GM19438 (cell line): ENCODE results near the gene PNPLA1.

Source experiments
- ATAC-seq: cut with Tn5 transposase; IDR thresholded peaks from one replicate; pipeline ENCODE4 v1.9.1; 2021; ENCODE audit warnings: low read depth; ENCODE audit not compliant: unreplicated experiment

PNPLA1 gene

DNA sequence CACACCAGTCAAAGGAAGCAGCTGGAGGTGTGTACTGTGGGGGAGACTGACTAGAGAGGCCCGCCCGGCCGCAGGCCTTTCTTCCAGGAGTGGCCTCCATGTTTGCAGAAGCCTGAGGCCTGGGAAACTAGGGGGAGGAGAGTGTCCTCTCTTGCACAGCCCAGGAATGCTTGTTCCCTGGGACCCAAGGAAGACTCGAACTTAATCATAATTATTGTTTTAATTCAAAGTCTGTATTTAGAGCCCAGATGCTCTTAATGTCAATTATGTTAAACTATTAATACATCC, 43.7 kb downstream of the PNPLA1 start:
- no peak for ATAC-seq

DNA sequence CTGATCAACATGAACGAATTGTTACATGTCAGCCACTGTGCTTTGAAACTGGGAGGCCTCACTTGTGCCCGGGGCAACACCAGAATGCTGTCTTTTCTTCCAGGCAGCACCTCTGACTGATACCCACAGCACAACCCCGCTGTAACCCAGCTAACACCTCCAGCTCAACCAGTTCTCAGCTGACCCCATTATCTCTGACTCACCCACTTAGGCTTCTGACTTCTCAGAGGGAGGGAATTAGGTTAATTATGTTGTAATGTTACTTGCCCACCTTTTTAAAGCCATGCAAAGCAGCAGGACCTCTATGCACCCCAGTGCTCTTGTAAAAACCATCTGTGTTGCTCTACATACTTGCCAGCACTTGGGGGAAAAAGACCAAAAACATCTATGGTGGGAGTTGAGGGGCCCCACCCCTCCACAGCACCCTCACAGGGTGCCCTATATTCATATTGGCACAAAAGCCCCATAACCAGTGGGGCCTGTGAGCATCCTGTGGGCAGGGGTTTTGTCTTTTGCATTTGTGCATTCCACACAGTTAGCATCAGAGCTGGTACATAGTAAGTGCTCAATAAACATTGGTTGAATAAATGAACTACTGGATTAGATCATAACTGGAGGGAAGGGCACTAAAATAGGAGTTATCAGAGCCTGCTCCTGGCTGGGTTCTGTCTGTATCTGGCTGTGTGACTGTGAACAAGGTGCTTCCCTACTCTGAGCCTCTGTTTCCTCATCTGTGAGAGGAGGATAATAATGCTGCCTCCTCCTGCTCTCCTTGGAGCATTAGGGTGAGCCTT, 44.6 kb downstream of the PNPLA1 start:
- ATAC-seq = no peak

DNA sequence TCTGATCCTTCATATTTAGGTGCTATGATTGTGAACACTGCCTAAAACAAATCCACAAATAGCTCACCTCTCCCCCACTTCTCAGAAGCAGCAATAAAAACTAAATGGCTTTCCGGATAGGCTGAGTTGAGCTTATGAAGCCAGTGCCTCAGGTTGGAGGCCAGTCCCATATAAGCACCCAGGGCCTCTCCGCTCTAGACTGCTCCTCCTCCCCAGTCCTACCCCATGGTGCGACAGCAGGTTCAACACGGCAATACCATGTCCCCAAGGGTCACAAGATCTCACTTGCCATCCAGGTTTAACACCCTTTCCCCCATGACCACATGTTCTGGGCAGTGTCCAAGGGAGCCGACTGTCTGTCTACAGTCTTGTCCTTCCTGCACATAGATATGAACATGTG, 46.1 kb downstream of the PNPLA1 start:
- no peak for ATAC-seq

DNA sequence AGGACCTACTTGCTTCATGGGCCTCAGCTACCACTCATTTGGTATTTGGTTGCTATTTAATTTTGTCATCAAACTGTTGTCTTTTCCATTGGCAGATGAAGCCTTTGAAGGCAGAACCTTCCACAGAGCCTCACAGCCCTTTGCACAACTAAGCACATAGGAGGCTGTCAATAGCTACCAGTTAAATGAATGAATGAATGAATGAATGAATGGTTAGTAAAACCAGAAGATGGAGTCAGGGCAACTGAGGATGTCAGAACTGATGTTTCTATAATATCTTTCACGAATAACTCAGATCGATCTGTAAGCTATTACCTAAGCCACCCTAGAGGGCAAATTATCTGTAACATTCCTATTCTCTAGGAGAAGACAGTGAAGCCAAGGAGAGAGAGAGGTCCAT, 47.8 kb downstream of the PNPLA1 start:
- ATAC-seq = no peak

DNA sequence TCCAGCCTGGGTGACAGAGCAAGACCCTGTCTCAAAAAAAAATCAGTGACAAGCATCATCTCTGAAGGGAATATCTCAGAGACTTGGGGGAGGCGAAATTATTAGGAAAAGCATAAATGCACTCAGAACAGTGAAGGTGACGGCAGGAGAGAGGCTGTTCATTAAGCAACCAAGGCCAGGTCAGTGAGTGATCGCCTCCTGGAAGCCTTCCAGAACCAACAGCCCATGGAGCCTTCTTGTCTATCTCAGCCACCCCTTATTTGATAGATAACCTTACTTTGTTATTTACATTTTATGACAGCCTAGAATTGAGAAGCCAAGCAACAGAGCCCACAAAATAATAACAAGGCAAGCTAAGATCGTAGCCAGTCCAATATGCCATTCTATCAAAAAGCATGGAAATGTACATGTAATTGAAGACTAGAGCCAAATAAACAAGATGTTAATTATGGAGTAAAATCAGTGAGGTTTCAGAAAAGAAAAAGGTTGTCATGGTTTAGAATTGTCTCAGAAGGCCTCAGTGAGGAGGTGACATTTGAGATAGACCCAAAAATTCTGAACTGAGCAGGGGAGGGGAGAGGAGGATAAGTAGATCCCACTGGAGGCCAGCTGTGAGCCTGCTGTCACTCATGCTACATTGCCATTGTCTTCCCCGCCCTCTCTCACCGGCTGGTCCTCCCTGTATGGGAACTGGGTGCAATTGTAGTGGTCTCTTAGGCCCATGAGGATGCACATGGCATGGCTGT, 49.0 kb downstream of the PNPLA1 start:
- no peak for ATAC-seq

DNA sequence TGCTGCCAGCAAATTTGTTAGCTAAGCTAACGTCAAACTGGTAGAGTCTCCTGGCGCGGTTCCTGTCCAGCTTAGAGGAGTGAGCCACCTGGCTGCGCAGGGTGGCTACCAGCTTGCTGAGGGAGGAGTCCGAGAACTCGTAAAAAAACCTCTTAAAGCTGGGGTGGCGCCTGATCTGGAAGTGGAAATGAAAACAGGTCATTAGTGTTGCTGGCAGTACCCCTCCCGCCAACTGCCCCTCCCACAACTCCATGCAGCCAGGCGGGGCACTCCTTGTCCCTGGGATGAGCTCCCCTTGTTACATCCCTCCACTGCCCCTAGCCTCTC, 49.5 kb downstream of the PNPLA1 start:
- ATAC-seq = no peak

DNA sequence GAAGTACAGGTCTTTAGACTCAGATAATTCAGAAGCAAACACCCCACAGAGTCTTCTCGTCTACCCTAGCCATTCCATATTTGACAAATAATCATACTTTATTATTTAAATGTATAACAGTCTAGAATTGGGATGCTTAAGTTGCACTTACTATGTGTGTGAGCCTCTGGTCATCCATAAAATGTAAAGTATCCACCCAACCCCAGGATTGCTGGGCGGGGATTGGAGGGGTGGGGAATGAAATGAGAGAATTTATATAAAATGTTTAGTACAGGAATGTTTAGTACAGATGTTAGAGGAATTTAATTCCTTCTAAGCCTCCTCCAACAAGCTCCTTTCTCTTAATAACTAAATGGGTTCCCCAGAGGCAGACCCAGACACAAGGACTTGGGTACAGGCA, 50.0 kb downstream of the PNPLA1 start:
- ATAC-seq = no peak

DNA sequence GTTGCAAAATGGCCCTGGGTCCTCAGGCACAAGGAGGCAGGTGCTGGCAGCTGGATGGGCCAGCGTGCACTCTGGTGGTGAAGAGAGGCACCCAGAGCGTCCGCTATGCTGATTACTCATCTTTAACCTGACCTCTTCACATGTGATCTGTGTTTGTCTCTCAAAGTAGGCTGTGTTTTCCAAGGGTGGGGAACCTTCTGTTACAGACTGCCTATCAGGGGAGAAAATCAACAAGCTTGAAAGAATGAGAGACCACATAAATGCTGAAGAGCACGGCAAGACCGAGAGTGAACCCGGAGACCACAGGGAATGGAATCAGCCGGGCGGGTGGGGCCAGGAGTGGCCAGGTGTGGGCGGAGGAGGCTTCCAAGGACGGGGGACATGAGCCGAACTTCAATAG, 50.6 kb downstream of the PNPLA1 start:
- no peak for ATAC-seq

DNA sequence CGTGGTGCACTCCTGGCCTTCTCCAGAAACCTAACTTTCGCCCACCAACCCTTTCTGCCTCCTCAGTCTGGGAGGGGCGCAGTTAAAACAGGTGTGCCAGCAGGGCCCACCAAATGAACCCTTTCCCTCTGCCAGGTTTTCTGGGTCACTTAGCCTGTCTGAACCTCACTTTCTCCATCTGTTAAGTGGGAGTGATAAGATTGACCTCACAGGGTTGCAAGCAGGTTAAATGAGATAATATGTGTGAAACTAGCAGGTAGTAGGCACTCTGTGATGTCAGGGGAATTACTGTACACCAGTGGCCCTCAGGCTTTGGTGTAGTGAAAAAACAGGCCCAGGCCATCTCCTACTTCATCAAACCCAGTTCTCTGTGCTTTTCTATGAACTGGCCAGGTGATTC, 52.7 kb downstream of the PNPLA1 start:
- no peak for ATAC-seq

DNA sequence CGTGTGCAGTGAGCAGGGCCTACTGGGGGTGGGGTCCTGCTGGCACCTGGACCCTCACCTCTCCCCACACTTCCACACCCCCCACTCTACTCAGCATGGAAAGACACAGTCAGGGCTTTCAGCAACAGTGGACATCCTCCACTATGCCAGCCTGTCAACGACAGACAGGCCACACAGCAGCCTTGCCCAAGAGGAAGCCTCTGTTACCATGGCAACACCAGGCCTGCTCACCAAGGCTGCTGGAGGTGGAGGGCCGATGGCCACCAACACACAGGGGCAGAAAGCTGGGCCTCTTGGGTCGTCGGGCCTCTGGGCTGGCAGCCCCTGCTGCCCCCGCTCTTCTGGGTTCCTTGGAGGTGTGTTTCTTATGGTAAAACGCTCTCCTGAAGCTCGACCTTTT, 53.2 kb downstream of the PNPLA1 start:
- no peak for ATAC-seq

DNA sequence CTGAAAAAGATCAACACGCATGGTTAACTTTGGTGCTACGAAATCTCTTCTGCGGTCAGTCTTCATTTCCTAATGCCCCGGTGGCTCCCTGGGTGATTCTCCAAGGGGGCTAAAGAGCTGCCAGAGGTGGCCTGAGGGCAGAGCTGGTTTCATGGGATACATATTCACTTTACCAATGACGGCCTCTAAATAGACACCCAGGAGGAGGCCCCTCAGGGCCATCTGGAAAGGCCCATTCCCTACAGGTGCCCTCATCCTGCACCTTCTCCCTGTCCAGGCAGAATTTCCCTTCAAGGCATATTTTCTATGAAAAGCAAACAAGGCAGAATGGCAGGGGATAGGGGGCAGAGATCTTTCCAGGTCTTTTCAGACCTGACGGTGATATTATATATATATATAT, 54.3 kb downstream of the PNPLA1 start:
- no peak for ATAC-seq

DNA sequence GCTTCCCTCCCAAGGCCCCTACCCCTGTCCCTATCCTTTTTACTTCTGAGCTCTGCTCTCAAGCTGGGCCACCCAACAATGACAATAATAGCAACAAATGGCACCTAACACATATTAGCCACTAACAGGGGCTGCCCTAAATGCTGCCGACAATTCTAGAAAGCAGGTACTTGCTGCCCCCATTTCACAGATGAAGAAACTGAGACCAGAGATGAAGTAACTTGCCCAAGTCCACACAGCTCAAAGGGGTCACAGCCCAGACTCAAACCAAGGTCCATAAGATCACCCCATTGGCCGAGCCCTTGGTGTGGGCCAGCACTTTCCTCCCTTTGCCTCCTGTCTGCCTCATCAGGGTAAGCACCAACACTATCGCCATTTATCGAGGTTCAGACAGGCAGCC, 54.9 kb downstream of the PNPLA1 start:
- ATAC-seq = no peak

DNA sequence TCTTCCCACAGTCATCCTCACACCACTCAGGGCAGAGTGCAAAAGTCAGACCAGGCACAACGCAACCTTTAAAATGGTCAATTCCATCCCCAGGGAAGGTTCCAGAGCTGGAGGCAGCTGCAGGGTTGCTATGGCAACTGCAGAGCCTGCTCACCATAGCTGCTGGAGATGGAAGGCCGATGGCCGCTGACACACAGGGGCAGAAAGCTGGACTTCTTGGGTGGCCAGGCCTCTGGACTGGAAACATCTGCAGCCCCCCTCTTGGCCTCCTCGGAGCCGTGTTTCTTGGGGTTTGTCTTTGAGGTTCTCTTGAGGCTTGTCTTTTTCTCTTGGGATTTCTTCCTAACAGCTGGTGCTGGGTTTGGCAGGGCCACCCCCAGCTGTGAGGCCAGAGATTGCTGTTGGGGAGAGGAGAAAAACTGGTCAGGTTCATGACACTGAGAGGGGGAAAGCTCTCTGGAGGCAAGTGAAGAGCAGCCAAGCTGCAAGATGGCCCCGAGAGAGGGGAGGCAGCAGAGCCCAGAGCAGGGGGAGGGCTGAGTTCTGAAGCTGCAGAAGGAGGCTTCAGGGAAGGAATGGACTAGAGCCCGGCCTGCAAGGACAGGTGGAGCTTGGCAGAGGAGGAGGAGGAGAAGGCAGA, 56.6 kb downstream of the PNPLA1 start:
- ATAC-seq = no peak

DNA sequence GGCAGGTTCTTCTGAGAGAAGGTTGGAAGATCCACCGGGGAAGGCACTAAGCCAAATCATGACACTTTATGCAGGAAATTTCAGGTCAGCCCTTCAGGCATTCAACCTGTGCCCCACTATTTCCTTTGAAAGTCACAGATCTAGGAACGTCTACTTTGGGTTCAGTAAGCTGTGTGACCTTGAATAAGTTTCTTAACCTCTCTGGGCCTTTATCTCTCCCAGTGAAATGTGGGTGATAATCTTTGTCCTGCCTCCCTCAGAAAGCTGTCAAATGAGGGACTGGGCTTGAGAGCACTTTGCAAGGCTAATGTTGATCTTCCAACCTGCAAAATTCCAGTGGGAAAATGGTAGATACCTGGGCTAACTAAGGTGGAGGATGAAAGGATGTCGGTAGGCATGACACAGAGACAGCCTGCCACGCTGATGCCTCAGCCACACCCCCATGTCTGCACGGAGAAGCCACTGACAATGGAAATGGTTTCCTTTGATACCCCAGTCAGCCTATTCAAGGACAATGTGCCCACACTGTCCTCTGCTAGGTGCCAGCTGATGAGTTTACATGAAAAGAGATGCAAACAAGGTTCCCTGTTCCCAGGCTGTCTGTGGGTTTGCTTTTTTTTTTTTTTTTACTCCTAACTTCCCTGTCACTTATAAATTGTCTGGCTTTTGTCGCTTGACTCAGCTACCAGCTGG, 57.5 kb downstream of the PNPLA1 start:
- no peak for ATAC-seq

DNA sequence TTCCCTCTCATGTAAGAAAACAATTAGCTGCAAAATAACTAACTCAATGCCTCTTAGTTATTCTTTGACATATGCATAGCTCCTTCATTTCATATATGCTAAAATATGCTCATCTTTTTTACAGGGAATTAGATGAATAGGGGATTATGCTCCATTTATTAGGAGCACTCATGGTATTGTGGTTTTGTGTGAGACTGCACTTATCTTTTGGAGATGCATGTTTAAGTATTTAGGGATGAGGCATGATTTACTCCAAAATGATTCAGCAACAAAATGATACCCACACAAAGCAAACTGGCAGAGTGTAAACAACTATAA, 58.0 kb downstream of the PNPLA1 start:
- no peak for ATAC-seq

DNA sequence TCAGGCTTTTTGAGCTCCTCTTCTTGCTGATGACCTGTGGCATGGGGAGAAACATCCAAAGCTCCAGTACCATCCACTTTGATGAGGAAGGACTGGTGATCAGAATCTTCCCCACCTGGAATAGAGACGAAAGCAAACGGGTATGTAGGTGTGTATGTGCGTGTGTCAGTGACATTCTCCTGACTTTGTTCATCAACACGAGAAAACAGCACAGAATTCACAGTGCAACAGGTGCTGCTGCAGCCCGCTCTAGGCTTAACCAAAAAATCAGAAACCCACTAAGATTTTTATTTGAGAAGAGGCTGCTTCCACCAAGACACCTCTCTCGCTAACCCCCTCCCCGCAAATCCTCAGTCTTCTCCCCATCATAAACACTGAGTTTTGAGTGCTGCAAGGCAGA, 58.7 kb downstream of the PNPLA1 start:
- ATAC-seq = no peak

DNA sequence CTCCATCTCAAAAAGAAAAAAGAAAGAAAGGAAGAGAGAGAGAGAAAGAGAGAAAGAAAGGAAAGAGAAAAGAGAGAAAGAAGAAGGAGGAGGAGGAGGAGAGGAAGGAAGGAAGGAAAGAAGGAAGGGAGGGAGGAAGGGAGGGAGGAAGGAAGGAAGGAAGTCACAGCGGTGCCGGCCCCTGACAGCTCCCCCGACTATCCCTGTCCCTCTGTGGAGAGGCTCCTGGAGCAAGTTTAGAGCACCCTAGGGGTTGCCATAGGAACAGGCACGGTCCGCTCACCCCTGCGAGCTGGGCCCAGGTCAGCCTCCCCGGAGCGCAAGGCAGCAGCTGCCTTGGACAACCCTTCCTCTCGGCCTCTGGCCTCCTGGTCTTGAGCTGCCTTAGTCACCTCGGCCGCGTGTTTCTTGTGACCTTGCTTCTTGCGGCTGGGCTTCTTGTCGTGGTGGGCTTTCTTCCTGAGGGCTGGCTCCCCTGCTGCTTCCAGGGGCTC, 60.0 kb downstream of the PNPLA1 start:
- no peak for ATAC-seq

DNA sequence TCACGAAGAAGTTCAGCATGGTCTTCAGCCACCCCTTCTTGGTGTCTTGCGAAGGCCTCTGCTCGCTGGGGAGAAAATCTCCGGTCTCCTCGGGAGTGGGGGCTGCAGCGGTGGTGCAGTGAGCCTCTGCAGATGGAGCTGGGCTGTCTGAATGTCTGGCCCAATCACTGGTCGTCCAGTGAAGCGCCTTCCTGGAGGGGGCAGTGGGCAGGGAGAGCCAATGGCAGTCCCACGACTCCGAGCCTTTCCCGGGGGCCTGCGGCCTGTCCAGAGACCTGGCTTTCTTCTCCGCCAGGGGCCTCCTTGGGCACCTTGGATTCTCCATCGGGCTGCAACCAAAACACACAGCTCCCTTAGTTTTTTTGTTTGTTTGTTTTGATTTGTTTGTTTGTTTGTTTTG, 60.5 kb downstream of the PNPLA1 start:
- ATAC-seq = no peak

DNA sequence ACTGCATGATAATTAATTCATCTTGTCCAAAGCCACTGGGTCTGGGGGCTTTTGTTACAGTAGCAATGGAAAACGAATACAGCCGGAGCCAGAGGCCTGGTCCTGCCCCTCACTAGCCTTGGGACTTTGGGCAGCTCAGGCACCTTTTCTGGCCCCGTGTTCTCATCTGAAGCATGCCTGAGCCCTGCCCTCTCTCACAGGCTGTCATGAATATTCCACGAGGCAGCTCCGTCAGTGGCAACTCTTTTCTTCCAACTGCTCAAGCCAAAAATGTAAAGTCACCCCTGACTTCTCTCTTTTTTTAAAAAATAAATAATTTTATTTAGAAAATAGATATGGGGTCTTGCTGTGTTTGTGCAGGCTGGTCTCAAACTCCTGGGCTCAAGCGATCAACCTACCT, 61.5 kb downstream of the PNPLA1 start:
- ATAC-seq = no peak

DNA sequence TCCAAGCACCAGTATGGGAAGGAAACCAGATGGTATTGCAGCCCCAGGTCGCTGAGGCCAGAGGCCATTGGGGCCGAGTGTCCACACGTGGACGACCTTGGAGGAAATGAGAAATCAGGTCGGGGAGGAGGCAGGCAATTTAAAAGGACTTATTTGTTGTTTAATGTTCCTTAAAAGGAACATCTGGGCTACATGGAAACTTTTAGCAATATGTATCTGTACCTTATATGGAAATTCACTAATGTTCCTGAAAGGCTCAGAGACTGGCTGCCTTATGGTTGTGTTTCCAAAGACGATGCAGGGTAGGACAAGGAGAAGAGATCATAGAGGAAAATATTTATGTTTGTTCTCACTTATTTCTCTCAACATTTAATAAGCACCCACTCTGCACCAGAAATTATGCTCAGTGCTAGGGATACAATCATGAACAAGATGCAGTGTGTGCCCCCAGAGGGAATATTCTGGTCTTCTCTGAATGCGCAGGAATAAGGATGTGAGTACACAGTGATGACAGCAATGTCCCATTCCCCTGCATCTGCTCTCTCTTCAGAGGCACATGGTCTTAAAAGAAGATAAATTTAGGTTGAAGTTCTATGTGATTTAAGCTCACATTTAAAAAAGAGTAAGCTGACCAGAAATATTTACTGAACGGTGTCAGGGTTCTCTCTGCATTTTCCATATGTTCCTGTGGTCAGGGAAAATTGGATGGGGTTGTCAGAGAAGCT, 63.5 kb downstream of the PNPLA1 start:
- no peak for ATAC-seq
